OCI-LY7 (cell line): Measurements from ENCODE around the gene PIGZ. TPM values are rescaled to one million over a fixed set of nuclear protein-coding genes. Genes with fewer than 3 reads are reported as not detected.

Source experiments
- BruUV-seq: library from RNA; stranded (reverse); fragments of 400-500 nt; replicated peaks from 2 replicates; lab custom pipeline; 2021; lab: Mats Ljungman, UMichigan
- CTCF ChIA-PET: fragments of 300-600 bp; sonication (Branson Sonifier 250); formaldehyde crosslinking; loops from one replicate; lab custom pipeline; 2022; ENCODE audit warnings: antibody characterized with exemption; ENCODE audit not compliant: unreplicated experiment; lab: Charles Lee
- POLR2A ChIA-PET: fragments of 300-600 bp; sonication (Branson Sonifier 250); formaldehyde crosslinking; loops from one replicate; lab custom pipeline; 2022; ENCODE audit warnings: antibody characterized with exemption; lab: Charles Lee
- DNase-seq: peaks from one replicate; pipeline ENCODE4 v3.0.0-alpha.2; 2015; ENCODE audit warnings: low spot score
- H2AFZ ChIP-seq: fragments of 200-600 bp; sonication (generic), shearing (Covaris generic); 2 replicates; pipeline ENCODE4 v1.6.1; 2014; ENCODE audit warnings: mild to moderate bottlenecking, antibody characterized with exemption, low read length, moderate library complexity
- H3K27ac ChIP-seq: fragments of 200-600 bp; sonication (generic); 2 replicates; pipeline ENCODE4 v1.5.1; 2014; ENCODE audit warnings: mixed run types, low read depth, mild to moderate bottlenecking, moderate library complexity, low read length, inconsistent platforms; ENCODE audit not compliant: poor library complexity, severe bottlenecking
- H3K36me3 ChIP-seq: fragments of 200-600 bp; sonication (generic); 2 replicates; pipeline ENCODE4 v1.6.1; 2014; ENCODE audit warnings: mild to moderate bottlenecking, antibody characterized with exemption, low read length, moderate library complexity, mixed read lengths; ENCODE audit not compliant: insufficient read depth
- H3K4me1 ChIP-seq: fragments of 200-600 bp; sonication (generic); 2 replicates; pipeline ENCODE4 v1.5.1; 2014; ENCODE audit warnings: mild to moderate bottlenecking, low read length; ENCODE audit not compliant: insufficient read depth, poor library complexity, severe bottlenecking
- H3K4me2 ChIP-seq: fragments of 200-600 bp; sonication (generic); 2 replicates; pipeline ENCODE4 v1.6.1; 2014; ENCODE audit warnings: mild to moderate bottlenecking, low read length
- H3K4me3 ChIP-seq: fragments of 200-600 bp; sonication (generic); 2 replicates; pipeline ENCODE4 v1.5.1; 2014; ENCODE audit warnings: mild to moderate bottlenecking, low read depth, low read length; ENCODE audit not compliant: poor library complexity, severe bottlenecking
- H3K79me2 ChIP-seq: fragments of 200-600 bp; sonication (generic); 2 replicates; pipeline ENCODE4 v1.6.1; 2016; ENCODE audit warnings: low read depth, mild to moderate bottlenecking, low read length, moderate library complexity, mixed read lengths; ENCODE audit not compliant: insufficient read depth
- H3K9me2 ChIP-seq: fragments of 200-600 bp; sonication (generic); 2 replicates; pipeline ENCODE4 v1.6.1; 2016; ENCODE audit warnings: mild to moderate bottlenecking, low read length, mixed read lengths; ENCODE audit not compliant: insufficient read depth
- H3K9me3 ChIP-seq: fragments of 200-600 bp; sonication (generic); 2 replicates; pipeline ENCODE4 v1.6.1; 2014; ENCODE audit warnings: mild to moderate bottlenecking, mixed run types, low read length, mixed read lengths
- H4K20me1 ChIP-seq: fragments of 200-600 bp; sonication (generic); 2 replicates; pipeline ENCODE4 v1.6.1; 2014; ENCODE audit warnings: mild to moderate bottlenecking, antibody characterized with exemption, low read length, moderate library complexity, mixed read lengths; ENCODE audit not compliant: insufficient read depth
- EZH2phosphoT487 ChIP-seq: fragments of 200-600 bp; sonication (generic); IDR thresholded peaks from 2 replicates; pipeline ENCODE4 v1.6.1; 2018; ENCODE audit warnings: low read depth, borderline replicate concordance, mild to moderate bottlenecking, mixed run types, antibody characterized with exemption, low read length, moderate library complexity, mixed read lengths
- intact Hi-C: fragments of 100-400 bp; cut with micrococcal nuclease; formaldehyde crosslinking; loops from one replicate; pipeline ENCODE4 v1.10.0; 2022; ENCODE audit not compliant: unreplicated experiment
- total RNA-seq, 2 experiments: library from RNA; depleted of rRNA in 1 of 2; stranded (reverse); fragments of >200 nt in 1 of 2; shearing (Covaris generic) in 1 of 2; gene quantifications; 2 replicates each; pipeline ENCODE4 v1.2.3, GENCODE V29; 2014 to 2022
- TF ChIP-seq, protein P1 (sequence below): fragments of 200-600 bp; sonication (generic); conservative IDR thresholded peaks from 2 replicates; pipeline ENCODE4 v1.5.1; 2014; ENCODE audit warnings: mild to moderate bottlenecking, antibody characterized with exemption, low read length, moderate library complexity, mixed read lengths

Gene PIGZ
- total RNA-seq, 2 experiments from 2014 or later: not detected

DNA sequence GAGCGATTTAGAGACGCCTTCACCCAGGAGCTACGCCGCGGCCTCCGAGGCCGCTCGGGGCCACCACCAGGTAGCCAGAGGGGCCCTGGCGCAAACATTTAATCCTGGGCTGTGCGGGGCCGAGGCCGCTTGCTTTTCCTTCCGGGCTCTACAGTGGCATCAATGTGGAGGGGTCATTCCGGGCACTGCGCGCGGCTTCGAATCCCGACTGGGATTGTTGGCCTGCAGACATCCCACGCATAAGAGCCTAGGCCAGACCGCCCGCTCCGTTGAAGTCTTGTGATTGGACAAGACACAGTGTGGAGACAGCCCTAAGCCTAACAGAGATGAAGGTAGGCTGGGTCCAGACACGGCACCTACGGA, 25.7 kb downstream of the PIGZ start:
- ChIA-PET CTCF (no interaction called here), POLR2A (interaction anchor here (0.6 to 1.4 kb wide), 3 partner anchors 19 to 232 kb away, joined by 3 to 5 read pairs (median 4); partner anchors contain the start of gene PAK2)
- TSS peak; percentile 81 for BruUV-seq
- peak overlapping the region; percentile 90 for H3K4me3 ChIP-seq
- H3K4me1 ChIP-seq: peaks cover 23% of the 10 kb centered on the region
- H3K9me3 ChIP-seq: no peaks in the 10 kb centered on the region
- H3K36me3 ChIP-seq: peaks cover 45% of the 10 kb centered on the region
- DNase-seq: peak; percentile 18
- H3K79me2 ChIP-seq: peaks cover 58% of the 10 kb centered on the region
- intact Hi-C loops: loop anchor here (1.0 to 10.0 kb wide), 5 partner anchors 75 to 1038 kb away; partner anchors contain the start of genes FBXO45, TNK2 and WDR53
- no peaks in the 10 kb centered on the region for H3K9me2 ChIP-seq
- H3K27ac ChIP-seq: peak overlapping the region; percentile 49
- H4K20me1 ChIP-seq: peaks cover 5% of the 10 kb centered on the region
- peak overlapping the region; percentile 62 for H2AFZ ChIP-seq
- TF ChIP-seq, protein P1, sequence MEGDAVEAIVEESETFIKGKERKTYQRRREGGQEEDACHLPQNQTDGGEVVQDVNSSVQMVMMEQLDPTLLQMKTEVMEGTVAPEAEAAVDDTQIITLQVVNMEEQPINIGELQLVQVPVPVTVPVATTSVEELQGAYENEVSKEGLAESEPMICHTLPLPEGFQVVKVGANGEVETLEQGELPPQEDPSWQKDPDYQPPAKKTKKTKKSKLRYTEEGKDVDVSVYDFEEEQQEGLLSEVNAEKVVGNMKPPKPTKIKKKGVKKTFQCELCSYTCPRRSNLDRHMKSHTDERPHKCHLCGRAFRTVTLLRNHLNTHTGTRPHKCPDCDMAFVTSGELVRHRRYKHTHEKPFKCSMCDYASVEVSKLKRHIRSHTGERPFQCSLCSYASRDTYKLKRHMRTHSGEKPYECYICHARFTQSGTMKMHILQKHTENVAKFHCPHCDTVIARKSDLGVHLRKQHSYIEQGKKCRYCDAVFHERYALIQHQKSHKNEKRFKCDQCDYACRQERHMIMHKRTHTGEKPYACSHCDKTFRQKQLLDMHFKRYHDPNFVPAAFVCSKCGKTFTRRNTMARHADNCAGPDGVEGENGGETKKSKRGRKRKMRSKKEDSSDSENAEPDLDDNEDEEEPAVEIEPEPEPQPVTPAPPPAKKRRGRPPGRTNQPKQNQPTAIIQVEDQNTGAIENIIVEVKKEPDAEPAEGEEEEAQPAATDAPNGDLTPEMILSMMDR: no peak
- TF ChIP-seq EZH2phosphoT487: no peak
- peak overlapping the region; percentile 88 for H3K4me2 ChIP-seq

DNA sequence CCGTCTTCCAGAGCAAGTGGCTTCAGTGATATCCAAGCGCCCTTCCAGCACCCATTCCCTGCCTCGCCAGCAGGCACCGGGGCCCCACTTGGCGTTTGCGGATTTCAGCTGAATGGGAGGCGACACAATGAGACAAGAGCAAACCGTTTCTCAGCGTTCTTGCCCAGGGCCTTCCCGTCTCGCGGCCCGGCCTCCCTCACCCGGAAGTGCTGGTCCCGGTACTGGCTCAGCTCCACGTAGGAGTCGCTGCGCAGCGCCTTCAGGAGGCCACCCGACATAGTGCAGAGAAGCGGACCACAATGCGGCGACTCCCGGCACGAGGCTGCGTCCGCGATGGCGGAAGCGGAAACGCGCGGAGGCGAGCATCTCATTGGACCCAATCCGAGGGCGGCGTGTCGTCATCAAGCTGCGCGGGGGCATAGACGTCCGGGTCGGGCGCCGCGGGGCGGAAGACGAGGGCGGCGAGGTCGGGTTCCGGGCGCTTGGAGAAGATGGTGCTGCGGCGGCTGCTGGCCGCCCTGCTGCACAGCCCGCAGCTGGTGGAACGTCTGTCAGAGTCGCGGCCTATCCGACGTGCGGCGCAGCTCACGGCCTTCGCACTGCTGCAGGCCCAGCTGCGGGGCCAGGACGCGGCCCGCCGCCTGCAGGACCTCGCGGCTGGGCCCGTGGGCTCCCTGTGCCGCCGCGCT, 26.3 kb downstream of the PIGZ start, which contains the start of gene NCBP2:
NCBP2 (minus strand) TSS at position 303 of the 689 bp plus-strand sequence; CDS start at position 278, 25 bp downstream.
- DNase-seq: peak; percentile 99
- Histone ChIP-seq H3K9me3 (no peaks in the 10 kb centered on the region), H3K4me3 (peak within 1 kb of the TSS; percentile 90), H4K20me1 (peaks cover 7% of the 10 kb centered on the region), H2AFZ (peak within 1 kb of the TSS; percentile 82), H3K9me2 (no peaks in the 10 kb centered on the region), H3K27ac (peak within 1 kb of the TSS; percentile 83), H3K4me1 (peaks cover 23% of the 10 kb centered on the region), H3K79me2 (peaks cover 62% of the 10 kb centered on the region), H3K4me2 (peak within 1 kb of the TSS; percentile 88), H3K36me3 (peaks cover 50% of the 10 kb centered on the region)
- ChIA-PET CTCF (interaction anchor here (0.6 to 1.0 kb wide), 2 partner anchors 9 to 21 kb away, joined by 3 read pairs; no protein-coding TSS in a partner anchor), POLR2A (interaction anchor here (0.6 to 2.0 kb wide), 6 partner anchors 19 to 232 kb away, joined by 3 to 10 read pairs (median 4); partner anchors contain the start of genes PAK2 and SENP5)
- BruUV-seq: no TSS peak
- no peak for TF ChIP-seq EZH2phosphoT487
- TF ChIP-seq, protein P1: peak; percentile 75
- intact Hi-C loops: loop anchor here (1.0 to 10.0 kb wide), 5 partner anchors 74 to 1038 kb away; partner anchors contain the start of genes FBXO45, TNK2 and WDR53
